IMR-90 (cell line): ENCODE measurements around the gene ZNRF3. TPM values are rescaled to one million over a fixed set of nuclear protein-coding genes. Genes with fewer than 3 reads are reported as not detected.

Experiments used
- ATAC-seq: fragments of 200-7000 bp; cut with Tn5 transposase; 2 replicates; pipeline ENCODE4 v1.9.1; 2020; ENCODE audit warnings: low read depth, mild to moderate bottlenecking, moderate library complexity
- BruUV-seq: library from RNA; stranded (reverse); fragments of 400-500 nt; replicated peaks from 2 replicates; lab custom pipeline; 2021; lab: Mats Ljungman, UMichigan
- CTCF ChIA-PET: fragments of 300-600 bp; formaldehyde crosslinking; extraction: SDS; loops from one replicate; lab custom pipeline; 2021; ENCODE audit warnings: antibody characterized with exemption; lab: Yijun Ruan, JAX
- POLR2A ChIA-PET: fragments of 300-600 bp; sonication (Branson Sonifier 250); formaldehyde crosslinking; loops from one replicate; lab custom pipeline; 2022; ENCODE audit warnings: antibody characterized with exemption; ENCODE audit not compliant: unreplicated experiment; lab: Charles Lee
- DNase-seq: peaks from one replicate; pipeline ENCODE4 v3.0.0; 2013
- H2AFZ ChIP-seq: replicated peaks from 2 replicates; pipeline ENCODE3; 2013; ENCODE audit warnings: low read length, mild to moderate bottlenecking; ENCODE audit not compliant: poor library complexity
- H2AK5ac ChIP-seq: 2 replicates; pipeline ENCODE4 v1.6.1; 2013; ENCODE audit warnings: low read depth, low read length, inconsistent platforms
- H2AK9ac ChIP-seq: replicated peaks from 2 replicates; pipeline ENCODE3; 2013; ENCODE audit warnings: mild to moderate bottlenecking, low read depth, low read length, moderate library complexity; ENCODE audit not compliant: poor library complexity
- H2BK120ac ChIP-seq: 2 replicates; pipeline ENCODE4 v1.6.1; 2013; ENCODE audit warnings: low read depth, low read length, inconsistent platforms
- H2BK15ac ChIP-seq: 3 replicates; pipeline ENCODE4 v1.6.1; 2013; ENCODE audit warnings: low read depth, low read length, inconsistent platforms
- H2BK20ac ChIP-seq: 2 replicates; pipeline ENCODE4 v1.6.1; 2013; ENCODE audit warnings: low read depth, mild to moderate bottlenecking, inconsistent platforms, low read length, moderate library complexity
- H2BK5ac ChIP-seq: 2 replicates; pipeline ENCODE4 v1.6.1; 2013; ENCODE audit warnings: mild to moderate bottlenecking, low read depth, low read length, inconsistent platforms; ENCODE audit not compliant: poor library complexity, severe bottlenecking
- H3K14ac ChIP-seq: replicated peaks from 2 replicates; pipeline ENCODE4 v1.6.1; 2013; ENCODE audit warnings: low read depth, low read length, inconsistent platforms
- H3K18ac ChIP-seq: 2 replicates; pipeline ENCODE4 v1.6.1; 2013; ENCODE audit warnings: low read depth, low read length, control low read depth
- H3K23ac ChIP-seq: 2 replicates; pipeline ENCODE4 v1.6.1; 2013; ENCODE audit warnings: low read depth, low read length, inconsistent platforms
- H3K27ac ChIP-seq: 2 replicates; pipeline ENCODE4 v1.5.1; 2013; ENCODE audit warnings: mild to moderate bottlenecking, control low read depth, low read length; ENCODE audit not compliant: insufficient read depth
- H3K27me3 ChIP-seq: 2 replicates; pipeline ENCODE4 v1.6.1; 2013; ENCODE audit warnings: low read length; ENCODE audit not compliant: control insufficient read depth, insufficient read depth
- H3K36me3 ChIP-seq: 2 replicates; pipeline ENCODE4 v1.6.1; 2013; ENCODE audit warnings: low read length, mixed read lengths; ENCODE audit not compliant: control insufficient read depth, insufficient read depth
- H3K4ac ChIP-seq: 2 replicates; pipeline ENCODE4 v1.6.1; 2013; ENCODE audit warnings: low read depth, low read length, inconsistent platforms
- H3K4me1 ChIP-seq: 2 replicates; pipeline ENCODE4 v1.6.1; 2013; ENCODE audit warnings: low read length, mixed read lengths; ENCODE audit not compliant: control insufficient read depth, insufficient read depth
- H3K4me2 ChIP-seq: 2 replicates; pipeline ENCODE4 v1.6.1; 2013; ENCODE audit warnings: low read depth, mild to moderate bottlenecking, control low read depth, low read length, moderate library complexity
- H3K4me3 ChIP-seq: 2 replicates; pipeline ENCODE4 v1.5.1; 2013; ENCODE audit warnings: low read depth, mild to moderate bottlenecking, control low read depth, low read length, moderate library complexity; ENCODE audit not compliant: insufficient read depth
- H3K56ac ChIP-seq: 2 replicates; pipeline ENCODE4 v1.6.1; 2013; ENCODE audit warnings: low read length, inconsistent platforms; ENCODE audit not compliant: insufficient read depth; ENCODE audit errors: extremely low read depth
- H3K79me1 ChIP-seq, 2 experiments: 2 replicates each; pipeline ENCODE4 v1.6.1; 2013; ENCODE audit warnings: low read length in 2 of 2, inconsistent platforms in 1 of 2, low read depth in 1 of 2
- H3K9ac ChIP-seq: 2 replicates; pipeline ENCODE4 v1.6.1; 2013; ENCODE audit warnings: low read depth, low read length, control low read depth
- H3K9me1 ChIP-seq: 2 replicates; pipeline ENCODE4 v1.6.1; 2013; ENCODE audit warnings: low read length, inconsistent platforms; ENCODE audit not compliant: insufficient read depth
- H3K9me3 ChIP-seq: 2 replicates; pipeline ENCODE4 v1.6.1; 2013; ENCODE audit warnings: low read length; ENCODE audit not compliant: control insufficient read depth, insufficient read depth
- H4K20me1 ChIP-seq: 2 replicates; pipeline ENCODE4 v1.6.1; 2013; ENCODE audit warnings: low read length, inconsistent platforms; ENCODE audit not compliant: insufficient read depth
- H4K5ac ChIP-seq: 2 replicates; pipeline ENCODE4 v1.6.1; 2013; ENCODE audit warnings: mild to moderate bottlenecking, low read depth, low read length, control low read depth
- H4K8ac ChIP-seq, 2 experiments: 2 replicates each; pipeline ENCODE4 v1.6.1; 2013; ENCODE audit warnings: low read depth in 2 of 2, low read length in 2 of 2, control low read depth in 1 of 2, inconsistent platforms in 1 of 2
- H4K91ac ChIP-seq: 2 replicates; pipeline ENCODE4 v1.6.1; 2013; ENCODE audit warnings: low read depth, low read length, inconsistent platforms; ENCODE audit not compliant: insufficient read depth
- NFE2L2 ChIP-seq: fragments of 150-350 bp; IDR thresholded peaks from 2 replicates; pipeline ENCODE4 v1.6.1; 2016; ENCODE audit warnings: low read depth, mild to moderate bottlenecking, low read length
- POLR2A ChIP-seq: IDR thresholded peaks from 2 replicates; pipeline ENCODE4 v1.6.1; 2012; ENCODE audit warnings: mild to moderate bottlenecking, low read depth, low read length
- WGBS, 2 experiments: methylation state at CpG; one replicate each; pipeline versions ENCODE4 v1.1.5 to v1.1.7; 2013; ENCODE audit warnings: missing lambda C conversion rate in 2 of 2; ENCODE audit not compliant: insufficient read length in 1 of 2; ENCODE audit errors: extremely low coverage in 2 of 2; 5-methylcytosine and 5-hydroxymethylcytosine counted together
- dilution Hi-C: fragments of 300-500 bp; cut with HindIII; formaldehyde crosslinking; loops from one replicate; pipeline ENCODE4 v1.14.3; 2018; ENCODE audit warnings: low sequenced_read_pairs; ENCODE audit not compliant: unreplicated experiment
- in situ Hi-C: fragments of 300-500 bp; cut with MboI; formaldehyde crosslinking; loops from 3 replicates; pipeline ENCODE4 v1.14.3; 2019; ENCODE audit warnings: low sequenced_read_pairs, inconsistent platforms, mixed read lengths
- intact Hi-C: fragments of 100-400 bp; cut with micrococcal nuclease; formaldehyde crosslinking; loops from 2 replicates; pipeline ENCODE4 v1.10.0; 2022
- polyA plus RNA-seq, 3 experiments: library from polyadenylated mRNA; depleted of rRNA; stranded (reverse); fragments of >200 nt; gene quantifications; 2 replicates each; pipeline ENCODE4 v1.2.3, GENCODE V29; 2012; ENCODE audit warnings: low replicate concordance in 1 of 3
- total RNA-seq: library from RNA; depleted of rRNA; stranded (reverse); fragments of >200 nt; gene quantifications from 2 replicates; pipeline ENCODE4 v1.2.3, GENCODE V29; 2012

ZNRF3 gene
- total and polyA plus RNA-seq, 2 of the 4 experiments (the other 2 are of a cell fraction), result 1.4 to 2.4 TPM

GRCh38 chr22:28909375-28909774 is 26.0 kb downstream of the ZNRF3 start:
- POLR2A ChIA-PET, result no interaction called here
- in situ Hi-C loops, result no loop called here

More at GRCh38 chr22:28909375-28909774, 26.0 kb downstream of the ZNRF3 start:
- Histone ChIP-seq H3K79me1 (peaks cover 24 to 51% of the 10 kb centered on the region in 2 experiments), H3K4me3 (no peak overlapping the region), H2BK15ac (no peak overlapping the region), H2BK20ac (no peak overlapping the region), H2AK9ac (no peak overlapping the region), H3K36me3 (no peaks in the 10 kb centered on the region), H3K27me3 (no peaks in the 10 kb centered on the region), H3K23ac (no peak overlapping the region), H3K4ac (no peak overlapping the region), H3K4me1 (peaks cover 14% of the 10 kb centered on the region), H4K91ac (no peak overlapping the region), H2BK5ac (no peak overlapping the region), H3K27ac (no peak overlapping the region), H2AFZ (no peak overlapping the region), H3K9ac (no peak overlapping the region), H2BK120ac (no peak overlapping the region), H2AK5ac (no peak overlapping the region), H3K9me3 (no peaks in the 10 kb centered on the region), H3K9me1 (peaks cover 8% of the 10 kb centered on the region; the same call in 1 of the 2 replicates), H4K20me1 (peaks cover 30% of the 10 kb centered on the region), H3K4me2 (no peak overlapping the region), H3K56ac (no peak overlapping the region), H4K5ac (no peak overlapping the region), H3K18ac (no peak overlapping the region), H4K8ac (no peak overlapping the region), H3K14ac (no peak overlapping the region)
- peak; percentile 58 for DNase-seq
- no CpG with 5 or more reads among the region's 5 CpGs for WGBS, 2 experiments
- intact Hi-C loops (no loop called here), dilution Hi-C loops (no loop called here)
- ATAC-seq, result peak; percentile 5; the same call in 1 of the 2 replicates
- no TSS peak for BruUV-seq
- CTCF ChIA-PET, result interaction anchor here (0.6 kb wide), 1 partner anchor 9 kb away, joined by 3 read pairs; no protein-coding TSS in a partner anchor
- TF ChIP-seq NFE2L2, result peak; percentile 82; the same call in 1 of the 2 replicates
- TF ChIP-seq POLR2A, result no peak
